Mesendoderm (in vitro differentiated cells): ENCODE measurements around the gene DDIT3.
A peak's percentile ranks its signal among the peaks of the same experiment; 100 is the strongest.

Source experiments
- DNase-seq: peaks from one replicate; pipeline ENCODE4 v3.0.0; 2013
- H2AK5ac ChIP-seq: 2 replicates; pipeline ENCODE4 v1.6.1; 2013; ENCODE audit warnings: low read length, inconsistent platforms
- H2BK120ac ChIP-seq: 2 replicates; pipeline ENCODE4 v1.6.1; 2013; ENCODE audit warnings: low read depth, mild to moderate bottlenecking, low read length, moderate library complexity, mixed read lengths
- H2BK15ac ChIP-seq: replicated peaks from 2 replicates; pipeline ENCODE4 v1.6.1; 2013; ENCODE audit warnings: low read depth, mild to moderate bottlenecking, moderate library complexity
- H2BK5ac ChIP-seq: 2 replicates; pipeline ENCODE4 v1.6.1; 2013; ENCODE audit warnings: low read length, inconsistent platforms
- H3K18ac ChIP-seq: 2 replicates; pipeline ENCODE4 v1.6.1; 2013; ENCODE audit warnings: mild to moderate bottlenecking, low read length, mixed read lengths
- H3K23ac ChIP-seq: one replicate; pipeline ENCODE4 v1.6.1; 2013; ENCODE audit warnings: low read length
- H3K27ac ChIP-seq: 2 replicates; pipeline ENCODE4 v1.5.1; 2013; ENCODE audit warnings: low read depth, mild to moderate bottlenecking, inconsistent platforms, low read length, moderate library complexity
- H3K27me3 ChIP-seq: 2 replicates; pipeline ENCODE4 v1.6.1; 2013; ENCODE audit warnings: low read length, control low read depth, mild to moderate bottlenecking, inconsistent platforms; ENCODE audit not compliant: insufficient read depth, poor library complexity
- H3K36me3 ChIP-seq: 2 replicates; pipeline ENCODE4 v1.6.1; 2013; ENCODE audit warnings: low read length, inconsistent platforms; ENCODE audit not compliant: control insufficient read depth, insufficient read depth
- H3K4ac ChIP-seq: one replicate; pipeline ENCODE4 v1.6.1; 2013; ENCODE audit warnings: low read depth, mild to moderate bottlenecking, low read length, moderate library complexity
- H3K4me1 ChIP-seq: 2 replicates; pipeline ENCODE4 v1.6.1; 2013; ENCODE audit warnings: low read depth, low read length, inconsistent platforms; ENCODE audit not compliant: control insufficient read depth
- H3K4me2 ChIP-seq: 2 replicates; pipeline ENCODE4 v1.6.1; 2013; ENCODE audit warnings: low read length
- H3K4me3 ChIP-seq: 2 replicates; pipeline ENCODE4 v1.5.1; 2013; ENCODE audit warnings: mild to moderate bottlenecking, low read length
- H3K56ac ChIP-seq: one replicate; pipeline ENCODE4 v1.6.1; 2013; ENCODE audit warnings: low read length
- H3K79me1 ChIP-seq: 2 replicates; pipeline ENCODE4 v1.6.1; 2013; ENCODE audit warnings: low read length, inconsistent platforms
- H3K79me2 ChIP-seq: 2 replicates; pipeline ENCODE4 v1.6.1; 2013; ENCODE audit warnings: mild to moderate bottlenecking, low read length; ENCODE audit not compliant: control insufficient read depth, insufficient read depth
- H3K9ac ChIP-seq: 2 replicates; pipeline ENCODE4 v1.6.1; 2013; ENCODE audit warnings: low read length, inconsistent platforms
- H4K5ac ChIP-seq: one replicate; pipeline ENCODE4 v1.6.1; 2013; ENCODE audit warnings: low read length
- H4K8ac ChIP-seq: one replicate; pipeline ENCODE4 v1.6.1; 2013; ENCODE audit warnings: low read depth, mild to moderate bottlenecking, control low read depth, low read length, moderate library complexity
- WGBS: extraction: QIAGEN DNeasy Blood & Tissue Kit; methylation state at CpG from one replicate; pipeline ENCODE4 v1.1.7; 2013; ENCODE audit warnings: low lambda C conversion rate, missing lambda C conversion rate; ENCODE audit not compliant: insufficient coverage; ENCODE audit errors: extremely low coverage; 5-methylcytosine and 5-hydroxymethylcytosine counted together

DDIT3 gene

GRCh38 chr12:57487597-57488401 is 32.5 kb downstream of the DDIT3 start, which contains the start of gene MARS1:
Gene MARS1 (plus strand): TSS chr12:57488068. CDS start chr12:57488091, 23 bp downstream.
- H3K56ac ChIP-seq = peak within 1 kb of the TSS; percentile 99
- no peak within 1 kb of the TSS for H2BK15ac ChIP-seq
- no peaks in the 10 kb centered on the region for H3K27me3 ChIP-seq
- peaks cover 22% of the 10 kb centered on the region for H3K79me2 ChIP-seq
- H3K79me1 ChIP-seq = peaks cover 19% of the 10 kb centered on the region
- 100% methylated on average over 1 of the region's 47 CpGs for WGBS
- peak within 1 kb of the TSS; percentile 99 for H2AK5ac ChIP-seq
- peak within 1 kb of the TSS; percentile 66 for H2BK120ac ChIP-seq
- peak within 1 kb of the TSS; percentile 85 for H3K4me2 ChIP-seq
- peak within 1 kb of the TSS; percentile 79 for H3K27ac ChIP-seq
- peaks cover 3% of the 10 kb centered on the region for H3K4me1 ChIP-seq
- H4K8ac ChIP-seq = peak within 1 kb of the TSS; percentile 41
- H3K9ac ChIP-seq = peak within 1 kb of the TSS; percentile 99
- H3K18ac ChIP-seq = peak within 1 kb of the TSS; percentile 97
- no peak within 1 kb of the TSS for H4K5ac ChIP-seq
- peak within 1 kb of the TSS; percentile 99 for H3K4me3 ChIP-seq
- peak; percentile 99 for DNase-seq
- H3K23ac ChIP-seq = no peak within 1 kb of the TSS
- H3K36me3 ChIP-seq = peaks cover 12% of the 10 kb centered on the region
- peak within 1 kb of the TSS; percentile 97 for H2BK5ac ChIP-seq
- H3K4ac ChIP-seq = peak within 1 kb of the TSS; percentile 97

GRCh38 chr12:57487055-57487596 is 33.2 kb downstream of the DDIT3 start:
- DNase-seq = no peak
- H2AK5ac ChIP-seq = no peak overlapping the region

GRCh38 chr12:57485695-57486094 is 34.6 kb downstream of the DDIT3 start:
- no peak overlapping the region for H3K9ac ChIP-seq
- peaks cover 5% of the 10 kb centered on the region for H3K36me3 ChIP-seq
- peak; percentile 84 for DNase-seq
- H3K4me1 ChIP-seq = peaks cover 3% of the 10 kb centered on the region
- no peak overlapping the region for H3K18ac ChIP-seq
- H3K79me2 ChIP-seq = peaks cover 22% of the 10 kb centered on the region
- H2BK15ac ChIP-seq = no peak overlapping the region
- no peak overlapping the region for H3K23ac ChIP-seq
- H4K5ac ChIP-seq = no peak overlapping the region
- no peak overlapping the region for H4K8ac ChIP-seq
- peaks cover 14% of the 10 kb centered on the region for H3K79me1 ChIP-seq
- peak overlapping the region; percentile 15 for H3K56ac ChIP-seq
- H3K27ac ChIP-seq = no peak overlapping the region
- H3K27me3 ChIP-seq = no peaks in the 10 kb centered on the region
- no peak overlapping the region for H2AK5ac ChIP-seq
- H2BK5ac ChIP-seq = no peak overlapping the region
- no peak overlapping the region for H3K4me3 ChIP-seq
- no peak overlapping the region for H2BK120ac ChIP-seq
- no peak overlapping the region for H3K4me2 ChIP-seq
- H3K4ac ChIP-seq = no peak overlapping the region

More at GRCh38 chr12:57487055-57487596, 33.2 kb downstream of the DDIT3 start:
- peak overlapping the region; percentile 41 for H4K8ac ChIP-seq
- no peak overlapping the region for H3K4me3 ChIP-seq
- no peak overlapping the region for H3K4ac ChIP-seq
- peaks cover 18% of the 10 kb centered on the region for H3K79me1 ChIP-seq
- no peak overlapping the region for H3K23ac ChIP-seq
- H3K18ac ChIP-seq = no peak overlapping the region
- no peak overlapping the region for H2BK120ac ChIP-seq
- WGBS = no CpG with 5 or more reads among the region's 27 CpGs
- no peak overlapping the region for H3K27ac ChIP-seq
- no peak overlapping the region for H3K4me2 ChIP-seq
- H3K4me1 ChIP-seq = peaks cover 3% of the 10 kb centered on the region
- H4K5ac ChIP-seq = no peak overlapping the region
- H3K79me2 ChIP-seq = peaks cover 22% of the 10 kb centered on the region
- no peak overlapping the region for H3K9ac ChIP-seq
- H3K27me3 ChIP-seq = no peaks in the 10 kb centered on the region
- H3K36me3 ChIP-seq = peaks cover 10% of the 10 kb centered on the region
- H2BK5ac ChIP-seq = no peak overlapping the region
- H3K56ac ChIP-seq = peak overlapping the region; percentile 73
- no peak overlapping the region for H2BK15ac ChIP-seq

DNA sequence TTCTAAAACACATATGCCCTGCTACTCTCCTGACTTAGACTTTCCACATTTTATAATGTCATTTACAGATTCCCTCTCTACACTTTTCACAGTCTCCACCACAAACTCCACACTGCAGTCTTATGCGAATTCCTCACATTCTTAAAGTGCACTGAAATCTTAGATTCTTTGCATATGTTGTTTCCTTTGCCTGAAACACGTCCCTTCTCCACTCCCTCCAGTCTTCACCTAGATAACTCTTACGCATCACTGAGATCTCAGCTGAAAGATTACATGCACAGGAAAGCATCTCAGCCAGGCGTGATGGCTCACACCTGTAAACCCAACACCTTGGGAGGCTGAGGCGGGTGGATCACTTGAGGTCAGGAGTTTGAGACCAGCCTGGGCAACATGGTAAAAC is 36.8 kb downstream of the DDIT3 start:
- Histone ChIP-seq H3K36me3 (no peaks in the 10 kb centered on the region), H2BK5ac (no peak overlapping the region), H3K27me3 (no peaks in the 10 kb centered on the region), H2BK15ac (no peak overlapping the region), H4K8ac (no peak overlapping the region), H3K4me2 (no peak overlapping the region), H3K79me2 (peaks cover 6% of the 10 kb centered on the region), H3K4me3 (no peak overlapping the region), H3K23ac (no peak overlapping the region), H3K4me1 (no peaks in the 10 kb centered on the region), H2AK5ac (no peak overlapping the region), H3K18ac (no peak overlapping the region), H3K79me1 (peaks cover 2% of the 10 kb centered on the region), H2BK120ac (no peak overlapping the region), H3K9ac (no peak overlapping the region), H3K4ac (no peak overlapping the region), H3K27ac (no peak overlapping the region), H3K56ac (no peak overlapping the region), H4K5ac (no peak overlapping the region)
- WGBS = no CpG with 5 or more reads among the region's 5 CpGs
- peak; percentile 89 for DNase-seq

- Histone ChIP-seq H4K8ac (no peak overlapping the region), H3K36me3 (no peaks in the 10 kb centered on the region), H3K9ac (no peak overlapping the region), H3K23ac (no peak overlapping the region), H2BK5ac (no peak overlapping the region), H3K56ac (peak overlapping the region; percentile 25), H3K4me2 (no peak overlapping the region), H2BK15ac (no peak overlapping the region), H3K79me2 (no peaks in the 10 kb centered on the region), H2BK120ac (no peak overlapping the region), H3K27ac (no peak overlapping the region), H3K18ac (no peak overlapping the region), H3K4me1 (peaks cover 8% of the 10 kb centered on the region), H4K5ac (no peak overlapping the region), H3K79me1 (no peaks in the 10 kb centered on the region), H3K4me3 (no peak overlapping the region), H3K27me3 (no peaks in the 10 kb centered on the region), H2AK5ac (no peak overlapping the region), H3K4ac (no peak overlapping the region)
- no peak for DNase-seq
- no CpG with 5 or more reads among the region's 1 CpG for WGBS
Observed at GRCh38 chr12:57481671-57482070, 38.6 kb downstream of the DDIT3 start.
